GM12875 (cell line): ENCODE results near the gene PNKP.

Experiments used
- H3K4me3 ChIP-seq: one replicate; pipeline ENCODE4 v1.5.1; 2011; ENCODE audit warnings: low read depth, low read length, control low read depth
- TF ChIP-seq, protein P1 (sequence below): IDR thresholded peaks from 2 replicates; pipeline ENCODE4 v1.5.1; 2011; ENCODE audit warnings: low read depth, mild to moderate bottlenecking, control low read depth, inconsistent platforms, low read length, moderate library complexity, borderline replicate concordance; ENCODE audit not compliant: insufficient read depth

PNKP gene

DNA sequence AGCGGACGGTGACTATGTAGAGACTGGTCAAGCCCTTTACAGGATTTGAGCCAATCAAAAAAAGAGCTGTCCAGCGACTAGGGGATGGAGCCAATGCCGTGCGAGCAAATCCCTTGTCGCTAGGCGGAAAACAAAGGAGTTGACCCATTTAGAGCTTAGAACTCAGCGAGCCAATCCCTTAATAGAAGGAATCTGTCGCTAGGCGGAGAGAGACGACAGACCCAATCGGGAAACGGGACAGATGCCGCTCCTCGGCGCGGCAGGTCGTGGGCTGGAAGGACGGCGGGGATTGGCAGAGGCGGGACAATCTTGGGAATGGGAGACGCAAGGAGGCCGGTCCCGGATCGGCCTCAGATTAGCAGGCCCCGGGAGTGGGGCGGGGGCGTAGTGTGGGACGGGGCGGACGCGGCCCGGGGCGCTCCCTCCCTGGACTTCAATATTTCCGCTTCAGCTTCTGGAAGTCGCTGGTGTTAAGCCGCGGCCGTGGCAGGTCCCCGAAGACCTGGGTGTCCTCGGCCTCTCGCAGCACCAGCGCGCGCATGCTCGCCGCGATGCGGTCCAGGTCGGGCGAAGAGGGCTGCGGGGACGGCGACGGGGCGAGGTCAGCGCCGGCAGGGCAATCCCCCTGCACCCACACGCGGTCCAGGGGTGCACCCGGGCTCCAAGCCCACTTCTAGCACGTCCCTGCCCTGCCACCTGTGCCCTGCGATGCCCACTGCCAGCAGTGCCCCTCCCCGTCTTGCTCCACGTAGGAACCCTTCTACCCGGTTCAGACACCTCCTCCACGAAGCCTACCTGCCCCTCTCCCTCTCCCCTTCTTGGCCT, 2.3 kb upstream of the PNKP start:
- TF ChIP-seq, protein P1, sequence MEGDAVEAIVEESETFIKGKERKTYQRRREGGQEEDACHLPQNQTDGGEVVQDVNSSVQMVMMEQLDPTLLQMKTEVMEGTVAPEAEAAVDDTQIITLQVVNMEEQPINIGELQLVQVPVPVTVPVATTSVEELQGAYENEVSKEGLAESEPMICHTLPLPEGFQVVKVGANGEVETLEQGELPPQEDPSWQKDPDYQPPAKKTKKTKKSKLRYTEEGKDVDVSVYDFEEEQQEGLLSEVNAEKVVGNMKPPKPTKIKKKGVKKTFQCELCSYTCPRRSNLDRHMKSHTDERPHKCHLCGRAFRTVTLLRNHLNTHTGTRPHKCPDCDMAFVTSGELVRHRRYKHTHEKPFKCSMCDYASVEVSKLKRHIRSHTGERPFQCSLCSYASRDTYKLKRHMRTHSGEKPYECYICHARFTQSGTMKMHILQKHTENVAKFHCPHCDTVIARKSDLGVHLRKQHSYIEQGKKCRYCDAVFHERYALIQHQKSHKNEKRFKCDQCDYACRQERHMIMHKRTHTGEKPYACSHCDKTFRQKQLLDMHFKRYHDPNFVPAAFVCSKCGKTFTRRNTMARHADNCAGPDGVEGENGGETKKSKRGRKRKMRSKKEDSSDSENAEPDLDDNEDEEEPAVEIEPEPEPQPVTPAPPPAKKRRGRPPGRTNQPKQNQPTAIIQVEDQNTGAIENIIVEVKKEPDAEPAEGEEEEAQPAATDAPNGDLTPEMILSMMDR, result no peak
- peak overlapping the region; percentile 68 for H3K4me3 ChIP-seq

DNA sequence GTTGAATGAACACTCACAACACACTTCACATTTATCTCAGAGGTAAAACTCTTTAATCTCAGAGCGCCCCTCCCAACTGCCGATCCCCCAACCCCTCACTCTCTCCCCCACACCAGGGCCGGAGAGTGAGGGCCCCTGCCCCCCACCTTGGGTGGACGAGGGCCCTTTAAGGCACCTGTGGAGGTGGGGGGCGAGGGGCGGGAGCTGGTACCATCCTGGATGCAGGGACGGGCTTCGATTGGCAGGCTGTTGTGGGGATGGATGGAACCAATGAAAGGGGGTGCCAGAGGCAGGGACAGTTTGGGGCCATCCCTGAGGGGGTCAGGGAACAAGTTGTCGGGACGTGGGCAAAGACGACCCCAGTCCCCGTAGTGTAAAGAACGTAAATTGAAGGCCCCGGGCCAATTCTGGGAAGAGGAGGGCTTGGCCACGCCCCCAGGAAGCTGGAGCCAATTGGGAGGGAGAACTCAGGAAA, 1.7 kb upstream of the PNKP start:
- TF ChIP-seq, protein P1, result no peak
- H3K4me3 ChIP-seq, result peak overlapping the region; percentile 48

- no peak overlapping the region for H3K4me3 ChIP-seq
- TF ChIP-seq, protein P1, result no peak
These were observed 2.5 kb downstream of the PNKP start for GRCh38 chr19:49864890-49865289.

DNA sequence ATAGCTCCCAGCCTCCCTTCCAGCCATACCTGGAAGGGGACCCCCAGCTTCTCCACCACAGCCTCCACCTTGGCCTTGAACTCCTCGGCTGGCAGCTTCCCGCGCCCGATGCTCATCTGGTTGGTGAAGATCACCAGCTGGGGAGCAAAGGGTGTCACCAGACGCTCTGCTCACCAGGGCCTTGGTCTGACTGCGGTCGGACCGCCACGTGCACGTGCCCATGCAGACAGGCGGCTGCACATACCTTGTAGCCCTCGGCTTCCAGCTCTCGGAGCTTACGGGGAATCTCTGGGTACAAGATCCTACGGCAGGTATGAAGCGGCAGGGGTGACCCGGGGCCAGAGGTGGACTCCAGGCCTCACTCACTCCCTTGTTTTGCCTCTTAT, 3.4 kb downstream of the PNKP start:
- TF ChIP-seq, protein P1, result no peak
- no peak overlapping the region for H3K4me3 ChIP-seq

GRCh38 chr19:49863254-49863934, 4.0 kb downstream of the PNKP start:
- no peak overlapping the region for H3K4me3 ChIP-seq
- TF ChIP-seq, protein P1, result no peak

GRCh38 chr19:49862391-49863253, 4.8 kb downstream of the PNKP start:
- no peak overlapping the region for H3K4me3 ChIP-seq
- TF ChIP-seq, protein P1, result peak; percentile 43; the same call in 1 of the 2 replicates
